Keratinocyte (primary cell): ENCODE results near the gene NAPA. TPM values are rescaled to one million over a fixed set of nuclear protein-coding genes. Genes with fewer than 3 reads are reported as not detected.

Experiments
- DNase-seq: peaks from one replicate; pipeline ENCODE4 v3.0.0-alpha.2; 2011; ENCODE audit warnings: low read depth, missing footprints, low spot score
- FAIRE-seq: peaks from 2 replicates; lab custom pipeline; 2011; peaks lifted over from hg19 to GRCh38; lab: Jason Lieb, UNC
- H2AFZ ChIP-seq: 2 replicates; pipeline ENCODE4 v1.6.0; 2012; ENCODE audit warnings: low read length, control low read depth, inconsistent platforms; ENCODE audit not compliant: control insufficient read depth
- H3K27ac ChIP-seq: 2 replicates; pipeline ENCODE4 v1.5.1; 2011; ENCODE audit warnings: low read length; ENCODE audit not compliant: control insufficient read depth, insufficient read depth
- H3K27me3 ChIP-seq: 3 replicates; pipeline ENCODE4 v1.6.0; 2011; ENCODE audit warnings: low read length; ENCODE audit not compliant: control insufficient read depth, insufficient read depth; ENCODE audit errors: extremely low read depth
- H3K36me3 ChIP-seq, 2 experiments: 2 replicates in 1 of 2; 3 replicates in 1 of 2; pipeline ENCODE4 v1.5.1; 2011; ENCODE audit warnings: low read length in 2 of 2, mild to moderate bottlenecking in 1 of 2; ENCODE audit not compliant: control insufficient read depth in 2 of 2, insufficient read depth in 2 of 2; ENCODE audit errors: extremely low read depth in 1 of 2
- H3K4me1 ChIP-seq: 3 replicates; pipeline ENCODE4 v1.5.1; 2011; ENCODE audit warnings: low read length; ENCODE audit not compliant: control insufficient read depth, insufficient read depth; ENCODE audit errors: extremely low read depth
- H3K4me2 ChIP-seq: 3 replicates; pipeline ENCODE4 v1.6.0; 2011; ENCODE audit warnings: low read depth, low read length; ENCODE audit not compliant: control insufficient read depth, insufficient read depth; ENCODE audit errors: extremely low read depth
- H3K4me3 ChIP-seq, 3 experiments: fragments of 200-600 bp in 1 of 3; sonication (generic) in 1 of 3; 2 replicates in 2 of 3; 3 replicates in 1 of 3; pipeline ENCODE4 v1.5.1; 2011 to 2016; ENCODE audit warnings: low read length in 3 of 3, mild to moderate bottlenecking in 3 of 3, control low read depth in 2 of 3, inconsistent platforms in 1 of 3, low read depth in 1 of 3, mixed read lengths in 1 of 3, mixed run types in 1 of 3, moderate library complexity in 1 of 3; ENCODE audit not compliant: control insufficient read depth in 2 of 3, insufficient read depth in 2 of 3; ENCODE audit errors: extremely low read depth in 1 of 3
- H3K79me2 ChIP-seq: 2 replicates; pipeline ENCODE4 v1.6.0; 2012; ENCODE audit warnings: low read length; ENCODE audit not compliant: control insufficient read depth, insufficient read depth
- H3K9ac ChIP-seq: 3 replicates; pipeline ENCODE4 v1.6.0; 2011; ENCODE audit warnings: low read length; ENCODE audit not compliant: control insufficient read depth, insufficient read depth; ENCODE audit errors: extremely low read depth
- H3K9me1 ChIP-seq: 3 replicates; pipeline ENCODE4 v1.6.0; 2011; ENCODE audit warnings: low read length; ENCODE audit not compliant: control insufficient read depth, insufficient read depth; ENCODE audit errors: extremely low read depth
- H3K9me3 ChIP-seq: 2 replicates; pipeline ENCODE4 v1.5.1; 2012; ENCODE audit warnings: low read depth, low read length; ENCODE audit not compliant: control insufficient read depth
- H4K20me1 ChIP-seq: 3 replicates; pipeline ENCODE4 v1.6.0; 2011; ENCODE audit warnings: low read length; ENCODE audit not compliant: control insufficient read depth, insufficient read depth; ENCODE audit errors: extremely low read depth
- EZH2 ChIP-seq: IDR thresholded peaks from one replicate; pipeline ENCODE4 v1.6.1; 2012; ENCODE audit warnings: inconsistent platforms, mild to moderate bottlenecking, low read length, moderate library complexity
- dilution Hi-C: fragments of 300-500 bp; cut with MboI; formaldehyde crosslinking; loops from one replicate; pipeline ENCODE4 v1.7.0; 2020; ENCODE audit warnings: low sequenced_read_pairs; ENCODE audit not compliant: extremely low pct_ligation_motif_present
- polyA plus RNA-seq, 5 experiments: library from polyadenylated mRNA; depleted of rRNA in 3 of 5; stranded (reverse) in 3 of 5; stranded (forward) in 1 of 5; unstranded in 1 of 5; fragments of >200 nt; gene quantifications; 1 replicate in 1 of 5; 2 replicates in 3 of 5; 3 replicates in 1 of 5; pipeline versions ENCODE4 v1.2.1 to v1.2.3, GENCODE V29; 2011 to 2012; ENCODE audit warnings: missing spikeins in 2 of 5, low read depth in 1 of 5, low replicate concordance in 1 of 5
- TF ChIP-seq, protein P1 (sequence below), 3 experiments: IDR thresholded peaks in 1 of 3; conservative IDR thresholded peaks in 1 of 3; optimal IDR thresholded peaks in 1 of 3; 2 replicates in 2 of 3; 3 replicates in 1 of 3; pipeline versions ENCODE3 to v1.5.1; 2011; ENCODE audit warnings: low read length in 3 of 3, mild to moderate bottlenecking in 3 of 3, moderate library complexity in 2 of 3, control low read depth in 1 of 3, inconsistent platforms in 1 of 3; ENCODE audit not compliant: insufficient read depth in 2 of 3; ENCODE audit errors: extremely low read depth in 1 of 3

NAPA gene
- polyA plus RNA-seq, 1 donor (not counting 4 experiments of a cell fraction or from before 2014, with no cell fraction given) = 89.0 TPM

- dilution Hi-C loops = no loop called here
- no peak for TF ChIP-seq EZH2
- TF ChIP-seq, protein P1, sequence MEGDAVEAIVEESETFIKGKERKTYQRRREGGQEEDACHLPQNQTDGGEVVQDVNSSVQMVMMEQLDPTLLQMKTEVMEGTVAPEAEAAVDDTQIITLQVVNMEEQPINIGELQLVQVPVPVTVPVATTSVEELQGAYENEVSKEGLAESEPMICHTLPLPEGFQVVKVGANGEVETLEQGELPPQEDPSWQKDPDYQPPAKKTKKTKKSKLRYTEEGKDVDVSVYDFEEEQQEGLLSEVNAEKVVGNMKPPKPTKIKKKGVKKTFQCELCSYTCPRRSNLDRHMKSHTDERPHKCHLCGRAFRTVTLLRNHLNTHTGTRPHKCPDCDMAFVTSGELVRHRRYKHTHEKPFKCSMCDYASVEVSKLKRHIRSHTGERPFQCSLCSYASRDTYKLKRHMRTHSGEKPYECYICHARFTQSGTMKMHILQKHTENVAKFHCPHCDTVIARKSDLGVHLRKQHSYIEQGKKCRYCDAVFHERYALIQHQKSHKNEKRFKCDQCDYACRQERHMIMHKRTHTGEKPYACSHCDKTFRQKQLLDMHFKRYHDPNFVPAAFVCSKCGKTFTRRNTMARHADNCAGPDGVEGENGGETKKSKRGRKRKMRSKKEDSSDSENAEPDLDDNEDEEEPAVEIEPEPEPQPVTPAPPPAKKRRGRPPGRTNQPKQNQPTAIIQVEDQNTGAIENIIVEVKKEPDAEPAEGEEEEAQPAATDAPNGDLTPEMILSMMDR (optimal IDR thresholded peaks at IDR 0.05 in 1 of 3, IDR thresholded peaks at IDR 0.05 in 1 of 3, conservative IDR thresholded peaks at IDR 0.05 in 1 of 3; ENCODE audit: extremely low read depth in 1 of 3, insufficient read depth in 2 of 3, low read length in 3 of 3) = no peak
Observed at GRCh38 chr19:47473336-47473735, 41.5 kb downstream of the NAPA start.

DNA sequence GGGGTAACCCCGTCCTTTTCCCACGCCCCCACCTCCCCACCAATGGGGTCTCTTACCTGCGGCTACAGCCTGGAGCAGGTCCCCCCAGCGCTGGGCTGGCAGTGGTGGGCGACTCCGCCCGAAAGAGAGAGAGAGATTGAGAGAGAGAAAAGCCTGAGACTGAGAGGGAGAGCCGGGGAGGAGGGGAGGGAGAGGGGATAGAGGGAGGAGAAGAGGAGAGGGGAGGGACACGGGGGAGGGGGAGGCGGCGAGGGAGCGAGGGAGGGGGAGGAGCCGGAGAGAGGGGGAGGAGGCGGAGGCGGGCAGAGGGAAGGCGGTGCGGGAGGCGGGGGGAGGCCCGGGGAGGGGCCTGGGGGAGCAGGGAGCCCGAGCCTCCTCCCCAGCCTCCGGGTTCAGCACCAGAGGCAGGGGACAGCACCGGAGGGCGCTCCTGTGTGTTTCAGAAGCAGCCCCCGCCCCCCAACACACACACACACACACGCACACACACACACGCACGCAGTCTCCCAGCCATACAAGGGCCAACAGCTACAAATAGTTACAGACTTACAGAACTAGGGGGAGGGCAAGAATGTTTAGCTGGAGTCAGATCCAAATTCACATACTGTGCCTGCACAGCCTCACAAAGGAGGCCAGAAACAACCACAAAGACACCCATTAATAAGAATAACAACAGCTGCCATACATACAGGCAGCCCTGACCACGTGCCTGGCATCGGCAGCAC is 43.0 kb downstream of the NAPA start, which contains the start of gene SLC8A2:
Gene SLC8A2, minus strand, starts transcription at position 161 of the 725 bp plus-strand sequence. CDS start 5,490 bp downstream, outside the sequence.
- dilution Hi-C loops = no loop called here
- Histone ChIP-seq H3K27me3 (peaks cover 43% of the 10 kb centered on the region), H3K9me3 (no peaks in the 10 kb centered on the region), H3K9ac (no peak within 1 kb of the TSS), H2AFZ (no peak within 1 kb of the TSS), H3K27ac (no peak within 1 kb of the TSS), H4K20me1 (no peaks in the 10 kb centered on the region), H3K4me2 (peak within 1 kb of the TSS; percentile 22), H3K4me3 (no peak within 1 kb of the TSS), H3K79me2 (no peaks in the 10 kb centered on the region), H3K9me1 (no peaks in the 10 kb centered on the region), H3K4me1 (no peaks in the 10 kb centered on the region), H3K36me3 (peaks cover 0 to 3% of the 10 kb centered on the region in 2 experiments)
- TF ChIP-seq EZH2 = no peak
- TF ChIP-seq, protein P1 (optimal IDR thresholded peaks at IDR 0.05 in 1 of 3, IDR thresholded peaks at IDR 0.05 in 1 of 3, conservative IDR thresholded peaks at IDR 0.05 in 1 of 3; ENCODE audit: extremely low read depth in 1 of 3, insufficient read depth in 2 of 3, low read length in 3 of 3) = no peak
- FAIRE-seq (no peak), DNase-seq (peak; percentile 28)

More at GRCh38 chr19:47473336-47473735, 41.5 kb downstream of the NAPA start:
- Histone ChIP-seq H3K9ac (no peak overlapping the region), H3K9me3 (no peaks in the 10 kb centered on the region), H3K36me3 (peaks cover 0 to 3% of the 10 kb centered on the region in 2 experiments), H2AFZ (no peak overlapping the region), H4K20me1 (no peaks in the 10 kb centered on the region), H3K9me1 (no peaks in the 10 kb centered on the region), H3K27ac (no peak overlapping the region), H3K4me3 (no peak overlapping the region), H3K79me2 (no peaks in the 10 kb centered on the region), H3K4me2 (no peak overlapping the region), H3K4me1 (no peaks in the 10 kb centered on the region), H3K27me3 (peaks cover 38% of the 10 kb centered on the region)
- DNase-seq (no peak), FAIRE-seq (no peak)
